ENCODE measurements around the gene ASB5.

Gene ASB5

DNA sequence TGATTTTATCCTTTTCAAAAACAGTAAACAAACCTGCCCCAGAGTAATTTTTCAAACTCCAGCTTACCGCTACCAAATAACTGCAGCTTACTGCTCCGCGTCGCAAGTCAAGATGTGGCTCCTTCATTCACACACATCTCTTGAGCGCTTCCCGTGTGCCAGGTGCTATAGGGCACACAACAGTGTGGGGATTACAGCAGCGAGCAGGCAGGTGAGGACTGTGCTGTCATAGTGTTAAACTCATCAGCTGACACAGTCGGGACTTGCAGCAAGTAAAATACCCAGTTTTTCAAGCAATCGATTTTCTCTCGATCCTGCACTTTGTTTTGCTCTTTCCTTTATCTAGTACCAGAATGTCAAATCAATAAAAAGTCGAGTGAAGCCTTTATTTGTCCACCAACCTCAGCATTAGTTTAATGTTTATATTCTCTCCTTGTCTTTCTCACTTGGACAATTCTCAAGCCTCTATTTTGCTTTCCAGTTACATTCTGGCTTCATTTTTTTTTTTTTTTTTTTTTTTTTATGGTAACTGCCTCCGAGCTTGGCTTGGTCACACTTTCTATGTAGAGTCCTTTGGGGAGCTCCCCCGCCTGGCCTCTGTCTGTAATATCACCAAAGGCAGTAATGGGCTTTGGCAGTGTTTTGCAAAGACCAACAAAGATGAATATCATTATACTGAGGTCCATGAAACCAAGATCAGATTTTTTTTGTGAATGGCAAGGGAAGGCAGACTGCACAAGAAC is 8.3 kb upstream of the ASB5 start:
- peak in 1 of 2 donors; percentile 2 for DNase-seq (ENCODE audit: low read depth in 2 of 2)

DNA sequence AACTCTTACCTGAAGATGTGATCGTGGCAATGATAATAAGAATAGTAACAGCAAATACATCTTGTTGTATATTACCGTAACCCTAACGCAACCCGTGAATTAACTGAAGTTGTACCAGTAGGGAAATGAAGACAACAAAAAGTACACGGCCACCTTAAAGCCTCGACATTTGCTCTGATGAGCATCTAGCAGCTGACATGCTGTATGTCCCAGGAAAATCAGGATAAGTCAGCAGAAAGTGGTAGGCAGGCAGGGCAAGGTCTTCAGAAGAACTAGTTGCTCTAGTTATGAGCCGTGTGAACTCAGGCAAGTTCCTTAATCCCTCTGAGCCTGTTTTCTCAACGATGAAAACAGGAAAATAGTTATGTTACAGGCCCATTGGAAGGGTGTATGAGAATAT is 7.7 kb upstream of the ASB5 start:
- DNase-seq (ENCODE audit: low read depth in 2 of 2) = no peak

DNA sequence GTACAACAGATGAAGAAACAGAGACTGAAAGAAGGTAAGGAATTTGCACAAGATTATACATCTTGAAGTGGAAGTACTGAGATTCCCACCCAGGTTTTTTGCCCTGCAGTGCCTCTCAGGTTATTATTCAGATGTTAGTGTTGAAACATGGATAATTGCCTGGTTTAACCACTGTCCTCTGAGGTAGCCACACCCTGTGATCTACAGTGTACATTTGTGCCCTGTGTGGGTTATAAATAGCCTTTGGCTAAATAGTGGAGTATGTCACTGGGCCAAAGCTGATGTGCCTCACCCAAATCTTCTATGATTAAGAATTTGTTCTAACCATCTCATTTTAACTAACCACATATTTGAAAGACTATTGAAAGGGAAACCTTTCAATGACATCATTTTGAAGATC is 5.4 kb upstream of the ASB5 start:
- no peak for DNase-seq (ENCODE audit: low read depth in 2 of 2)

DNA sequence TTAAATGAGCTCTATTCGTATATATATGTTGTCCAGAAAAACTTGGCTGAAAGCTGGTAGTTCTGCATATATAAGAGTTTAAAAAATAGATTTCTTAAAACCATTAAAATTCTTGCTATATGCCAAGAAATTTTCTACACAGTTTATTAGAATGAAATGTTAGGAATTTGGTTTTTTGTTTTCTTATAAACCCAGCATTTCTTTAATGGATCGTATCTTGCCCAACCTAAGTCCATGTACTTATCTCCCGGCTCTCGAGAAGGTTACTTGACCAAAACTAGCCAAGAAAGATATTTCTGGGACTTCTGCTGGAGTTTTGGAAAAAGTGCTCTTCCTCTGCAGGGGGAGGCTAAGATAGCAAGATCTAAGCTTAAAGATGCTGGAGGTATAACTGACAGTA is 4.7 kb upstream of the ASB5 start:
- no peak for DNase-seq (ENCODE audit: low read depth in 2 of 2)

DNA sequence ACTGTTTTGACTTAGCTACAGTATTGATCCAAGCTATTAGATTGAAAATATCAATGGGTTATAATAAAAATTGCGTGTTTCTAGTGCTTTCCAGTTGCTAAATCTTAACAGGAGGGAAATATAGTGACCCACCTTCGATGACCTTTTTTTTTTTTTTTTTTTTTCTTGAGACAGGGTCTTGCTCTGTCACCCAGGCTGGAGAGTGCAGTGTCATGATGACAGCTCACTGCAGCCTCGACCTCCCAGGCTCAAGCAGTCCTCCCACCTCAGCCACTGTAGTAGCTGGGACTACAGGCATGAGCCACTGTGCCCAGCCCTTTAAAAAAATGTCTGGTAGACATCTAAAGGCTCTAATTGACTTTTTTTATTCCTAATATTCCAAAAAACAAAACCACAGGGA is 3.8 kb upstream of the ASB5 start:
- no peak for DNase-seq (ENCODE audit: low read depth in 2 of 2)

DNA sequence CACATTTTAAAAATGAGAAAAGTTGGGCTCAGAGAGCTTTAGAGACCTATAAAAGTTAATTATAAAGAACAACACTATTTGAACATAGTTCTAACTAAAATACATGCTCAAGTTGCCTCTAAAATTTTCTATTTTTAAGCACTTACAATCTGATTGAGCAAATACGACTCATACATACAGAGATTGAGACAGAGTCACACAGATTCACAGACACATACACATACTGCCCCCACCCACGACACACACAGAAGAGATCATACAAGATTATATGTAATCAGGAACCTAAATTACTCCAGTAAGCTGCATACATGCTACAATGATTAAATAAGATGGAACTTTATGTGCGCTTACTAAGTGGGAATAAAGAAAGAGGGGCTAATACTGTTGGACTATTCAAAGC is 2.7 kb upstream of the ASB5 start:
- no peak for DNase-seq (ENCODE audit: low read depth in 2 of 2)

DNA sequence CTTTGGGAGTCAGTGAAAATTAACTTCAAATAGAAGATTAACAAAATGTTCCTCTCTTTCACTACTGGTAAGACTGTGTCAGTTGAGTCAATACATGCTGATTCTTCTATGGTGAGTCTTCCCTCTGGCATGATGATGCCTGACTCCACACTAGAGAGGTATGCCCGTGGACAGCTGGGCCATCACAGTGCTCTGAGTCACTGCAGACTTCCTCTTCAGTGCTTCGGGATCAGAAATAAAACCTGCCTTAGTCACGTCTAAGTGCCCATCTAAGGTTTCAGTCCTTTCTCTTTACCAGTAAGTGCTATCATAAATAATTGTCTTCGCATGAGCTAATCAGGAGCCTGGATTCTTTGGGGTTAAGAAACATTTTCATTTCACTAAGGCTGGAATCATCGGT is 1.6 kb upstream of the ASB5 start:
- no peak for DNase-seq (ENCODE audit: low read depth in 2 of 2)

DNA sequence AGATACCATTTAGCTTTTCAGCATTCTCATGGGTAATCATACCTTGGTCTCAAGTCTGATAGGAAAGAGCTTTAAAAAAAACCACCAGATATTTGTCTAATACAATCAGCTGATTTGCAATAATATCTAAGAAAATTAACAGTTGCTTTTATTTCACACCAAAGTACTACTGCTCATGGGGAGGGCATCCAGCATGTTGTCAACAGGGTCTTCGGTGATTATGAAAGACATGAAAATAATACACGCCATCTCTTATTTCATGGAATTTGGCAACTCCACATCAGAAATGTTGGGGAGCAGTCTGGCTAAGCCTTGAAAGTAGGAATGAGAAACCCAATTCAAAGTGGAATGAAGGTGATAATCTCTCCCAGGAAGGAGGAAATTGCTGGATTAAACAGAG is 3.0 kb downstream of the ASB5 start:
- no peak for DNase-seq (ENCODE audit: low read depth in 2 of 2)

DNA sequence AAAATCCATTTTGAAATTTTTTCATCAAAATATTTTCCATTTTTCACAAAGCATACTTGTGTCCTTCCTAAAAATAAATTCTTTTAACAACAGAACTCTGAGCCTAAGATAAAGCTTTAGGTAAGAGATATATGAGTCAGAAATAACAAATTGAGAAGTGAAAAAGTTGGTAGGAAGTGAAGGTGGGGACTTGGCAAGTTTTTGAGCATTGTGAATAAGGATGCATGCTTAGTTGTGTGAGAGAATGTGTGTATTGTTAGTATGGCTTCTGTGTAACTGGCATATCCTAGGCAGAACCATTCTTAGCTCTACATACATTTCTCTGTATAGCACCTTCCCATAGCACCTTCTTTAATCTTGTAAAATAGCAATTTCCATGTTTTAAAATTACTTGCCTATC is 6.8 kb downstream of the ASB5 start:
- no peak for DNase-seq (ENCODE audit: low read depth in 2 of 2)

DNA sequence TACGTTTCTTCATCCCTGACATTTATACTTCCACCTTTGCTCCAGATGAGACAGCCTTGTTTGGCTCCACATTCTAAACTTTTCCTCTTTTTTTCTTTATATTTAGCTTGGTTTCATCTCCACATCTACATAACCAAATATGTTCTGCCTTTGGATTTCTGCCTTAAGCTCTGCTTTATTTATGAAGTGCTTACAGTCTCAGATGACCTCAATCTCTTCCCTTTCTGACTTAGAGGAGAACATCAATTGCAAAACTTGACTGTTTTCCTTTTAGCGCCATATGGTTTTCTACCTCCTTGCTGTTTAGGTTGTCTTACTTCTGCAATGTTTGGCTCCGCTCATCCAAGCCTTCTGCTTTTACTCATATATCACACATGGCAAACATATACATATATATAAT is 7.5 kb downstream of the ASB5 start:
- DNase-seq (ENCODE audit: low read depth in 2 of 2) = no peak

DNA sequence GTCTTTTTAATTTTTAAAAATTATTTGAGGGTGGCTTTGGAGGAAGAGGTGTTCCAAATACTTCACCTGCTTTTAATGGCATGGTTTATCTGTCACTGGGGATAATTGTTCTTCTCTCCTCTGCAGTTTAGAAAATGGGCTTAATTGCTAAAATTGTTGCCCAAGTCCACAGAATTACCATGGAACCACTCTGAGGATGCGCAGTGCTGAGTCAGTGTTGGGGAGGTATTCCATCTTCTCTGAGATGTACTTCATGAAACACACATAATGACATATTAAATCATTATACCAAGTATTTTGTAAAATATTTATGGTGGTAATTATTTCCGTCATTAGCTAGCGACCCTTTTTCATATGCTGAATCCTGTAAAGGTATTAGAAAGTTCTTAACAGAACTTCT is 8.0 kb downstream of the ASB5 start:
- no peak for DNase-seq (ENCODE audit: low read depth in 2 of 2)

DNA sequence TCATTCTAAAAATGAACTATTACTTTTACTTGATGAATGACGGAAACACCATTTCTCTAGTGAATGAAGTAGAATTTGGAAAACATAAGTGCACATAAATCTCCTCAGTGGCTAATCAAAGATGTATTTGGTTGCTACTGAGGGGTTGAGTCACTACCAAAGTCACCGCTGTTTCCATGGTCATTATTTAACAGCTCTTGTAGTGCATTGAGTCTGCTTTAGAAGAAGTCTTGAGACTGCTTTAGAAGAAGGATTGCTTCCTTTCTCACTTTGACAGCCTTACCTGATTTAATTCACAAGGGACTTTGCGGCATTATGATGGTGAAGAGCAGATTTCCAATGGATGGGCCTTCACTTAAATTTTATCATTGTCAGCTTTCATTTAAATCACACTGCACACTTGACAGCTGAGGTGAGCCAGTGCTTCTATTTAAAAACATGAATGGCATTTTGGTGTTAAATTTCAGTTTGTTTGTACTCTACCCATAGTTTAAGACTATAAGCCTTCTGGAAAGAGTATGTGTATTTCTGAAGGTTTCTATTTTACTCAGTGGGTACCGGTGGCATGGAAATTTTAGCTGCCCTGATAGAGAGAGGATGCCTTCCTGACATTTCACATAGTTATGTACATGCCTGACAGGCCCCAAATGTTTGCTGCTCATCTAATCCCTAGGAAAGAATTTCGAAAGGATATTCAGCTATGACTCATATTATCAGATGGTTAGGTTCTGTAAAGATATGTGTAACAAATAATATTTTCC is 9.5 kb downstream of the ASB5 start:
- DNase-seq (ENCODE audit: low read depth in 2 of 2) = no peak

DNA sequence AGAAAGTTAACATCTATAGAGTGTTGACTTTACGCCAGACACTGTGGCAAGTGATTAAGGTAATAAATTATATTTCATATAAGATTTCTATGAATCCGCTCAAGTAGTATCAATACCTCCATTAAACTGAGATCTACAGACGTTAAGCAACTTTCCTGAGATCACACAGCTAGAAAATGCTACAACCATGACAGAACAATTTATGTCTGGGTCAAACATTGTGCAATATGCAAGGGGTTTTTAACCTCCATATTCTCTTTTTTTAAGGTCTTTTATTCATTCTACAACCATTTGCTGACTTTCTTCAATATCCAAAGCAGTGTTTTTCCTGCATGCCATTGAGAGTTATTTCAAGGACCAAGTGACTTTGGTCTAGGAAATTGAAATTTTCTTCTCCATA is 10.9 kb downstream of the ASB5 start:
- no peak for DNase-seq (ENCODE audit: low read depth in 2 of 2)

DNA sequence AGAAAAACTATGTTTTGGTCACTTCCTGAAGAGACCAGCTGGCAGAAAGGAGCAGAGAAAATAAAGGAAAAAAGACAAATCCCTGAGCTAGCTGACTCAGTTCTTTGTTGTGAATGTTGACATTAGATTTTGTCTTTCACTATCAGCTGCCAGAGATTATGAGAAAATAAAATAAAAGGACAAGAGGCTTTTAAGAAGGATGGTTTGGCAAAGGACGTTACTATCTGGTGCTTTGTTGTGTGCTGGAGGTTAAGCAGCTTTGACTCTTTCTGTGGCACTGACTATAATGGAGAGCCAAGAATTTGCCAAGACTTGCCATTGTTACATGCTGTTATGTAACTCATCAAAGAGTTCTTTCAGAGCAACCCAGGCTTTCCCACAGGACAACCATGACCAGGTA is 12.1 kb downstream of the ASB5 start:
- DNase-seq (ENCODE audit: low read depth in 2 of 2) = no peak

DNA sequence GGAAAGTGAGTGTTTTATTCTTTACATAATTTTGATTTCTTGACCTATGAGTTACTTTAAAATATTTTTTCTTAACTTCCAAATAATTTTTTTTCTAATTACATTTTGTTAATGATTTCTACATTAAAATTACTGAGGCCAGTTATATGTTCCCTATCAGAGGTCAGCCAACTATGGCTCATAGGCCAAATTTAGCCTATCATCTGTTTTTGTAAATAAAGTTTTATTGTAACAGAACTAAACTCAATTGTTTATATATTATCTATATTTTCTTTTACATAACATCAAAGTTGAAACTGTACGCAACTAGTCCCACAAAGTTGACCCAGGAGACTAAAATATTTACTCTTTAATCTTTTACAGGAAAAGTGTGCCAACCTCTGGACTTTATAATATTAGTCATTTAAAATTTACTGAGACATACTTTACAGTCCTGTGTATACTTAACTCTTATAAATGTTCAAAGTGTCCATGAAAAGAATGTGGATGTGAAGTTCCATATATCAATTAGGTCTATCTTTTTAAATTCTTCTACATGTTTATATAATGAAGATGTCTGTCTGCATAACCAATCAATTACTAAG is 26.2 kb downstream of the ASB5 start:
- no peak for DNase-seq (ENCODE audit: low read depth in 2 of 2)

DNA sequence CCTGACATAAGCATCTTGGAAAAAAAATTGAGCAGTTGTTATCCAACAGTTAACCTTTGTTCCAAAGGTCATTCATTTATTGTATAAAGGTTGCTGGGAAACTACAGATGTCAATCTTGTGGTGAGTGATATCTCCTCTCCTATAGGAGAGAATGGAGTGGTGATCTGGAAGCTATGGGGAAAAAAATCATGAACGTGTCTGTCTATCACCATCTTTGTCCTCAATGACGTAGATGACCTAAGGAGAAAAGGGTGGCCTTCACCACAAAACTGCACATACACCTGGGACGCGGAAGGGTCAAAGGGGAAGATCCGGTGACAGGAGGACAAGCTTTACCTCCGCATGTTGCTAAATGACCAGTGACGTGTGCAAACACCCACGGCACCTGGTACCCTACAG is 27.3 kb downstream of the ASB5 start:
- no peak for DNase-seq (ENCODE audit: low read depth in 2 of 2)

DNA sequence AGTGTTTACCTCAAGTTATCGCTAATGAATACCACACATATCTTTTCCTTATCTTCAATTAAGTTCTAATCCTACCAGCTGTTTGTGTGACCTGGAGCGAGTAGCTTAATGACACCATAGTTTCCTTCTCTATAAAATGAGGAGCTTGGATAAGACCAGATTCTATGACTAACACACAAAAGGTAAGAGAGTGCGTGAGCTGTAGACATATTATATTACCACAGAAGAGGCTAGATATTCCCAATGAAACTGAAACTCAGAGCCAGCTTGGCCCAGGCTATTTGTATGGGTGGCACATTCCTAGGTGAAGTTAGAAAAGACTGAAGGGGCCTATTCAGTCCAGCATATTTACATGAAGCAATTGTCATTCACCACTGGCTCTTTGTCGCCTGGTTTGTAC is 30.2 kb downstream of the ASB5 start:
- no peak for DNase-seq (ENCODE audit: low read depth in 2 of 2)

DNA sequence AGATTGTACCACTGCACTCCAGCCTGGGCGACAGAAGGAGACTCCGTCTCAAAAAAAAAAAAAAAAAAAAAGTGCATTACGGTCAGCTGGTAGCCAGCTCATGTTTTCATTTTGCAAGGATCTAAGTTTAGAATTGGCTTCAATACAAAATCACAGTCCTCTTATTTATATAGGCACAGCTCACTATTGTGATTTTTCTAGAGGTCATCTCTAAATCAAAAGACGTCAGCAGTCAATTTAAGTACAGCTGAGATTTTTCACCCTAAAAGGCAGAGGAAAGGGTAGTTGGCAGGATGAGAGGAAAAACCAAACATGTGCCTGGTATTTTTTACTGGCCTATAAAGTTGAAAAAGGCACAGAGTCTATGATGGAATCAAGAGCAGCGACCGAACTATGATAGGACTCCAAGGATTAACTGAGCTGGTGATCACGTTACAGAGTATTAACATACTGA is 30.8 kb downstream of the ASB5 start:
- DNase-seq (ENCODE audit: low read depth in 2 of 2) = no peak

DNA sequence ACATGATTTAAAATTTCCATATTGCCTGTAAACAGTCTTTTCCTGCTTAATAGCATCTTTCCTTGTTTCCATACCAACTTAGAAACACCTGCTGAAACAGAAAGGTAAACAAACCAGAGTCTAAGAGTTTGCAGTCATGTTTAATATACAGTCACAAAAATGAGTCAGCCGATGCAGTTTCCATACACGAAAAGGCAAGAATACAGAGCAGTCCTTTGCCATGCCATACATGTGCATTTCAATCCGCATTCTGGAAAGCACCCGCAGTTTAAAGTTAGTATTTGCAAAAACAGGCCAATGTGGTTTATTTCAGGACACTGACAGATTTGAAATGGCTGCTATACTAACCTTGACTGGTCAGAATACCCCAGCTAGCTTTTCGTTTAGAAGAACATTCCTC is 32.1 kb downstream of the ASB5 start:
- DNase-seq (ENCODE audit: low read depth in 2 of 2) = no peak

DNA sequence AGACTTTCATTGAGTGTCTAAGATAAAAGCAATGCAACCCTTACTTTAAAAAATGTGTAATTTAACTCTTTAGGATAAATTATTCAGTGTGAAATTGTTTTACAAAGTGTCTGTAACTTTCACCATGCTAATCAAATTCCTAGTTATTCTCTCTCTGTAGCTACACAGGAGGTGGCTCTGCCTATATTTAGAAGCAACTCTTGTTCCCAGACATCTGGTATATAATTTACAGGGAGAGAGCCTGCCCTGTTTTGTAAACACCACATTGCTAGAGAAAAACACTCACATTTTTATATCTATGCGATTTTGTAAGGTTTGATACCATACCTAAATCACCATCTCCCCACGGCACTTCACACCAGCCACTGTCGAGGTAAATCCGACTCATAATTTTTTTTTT is 38.2 kb downstream of the ASB5 start:
- DNase-seq (ENCODE audit: low read depth in 2 of 2) = no peak

DNA sequence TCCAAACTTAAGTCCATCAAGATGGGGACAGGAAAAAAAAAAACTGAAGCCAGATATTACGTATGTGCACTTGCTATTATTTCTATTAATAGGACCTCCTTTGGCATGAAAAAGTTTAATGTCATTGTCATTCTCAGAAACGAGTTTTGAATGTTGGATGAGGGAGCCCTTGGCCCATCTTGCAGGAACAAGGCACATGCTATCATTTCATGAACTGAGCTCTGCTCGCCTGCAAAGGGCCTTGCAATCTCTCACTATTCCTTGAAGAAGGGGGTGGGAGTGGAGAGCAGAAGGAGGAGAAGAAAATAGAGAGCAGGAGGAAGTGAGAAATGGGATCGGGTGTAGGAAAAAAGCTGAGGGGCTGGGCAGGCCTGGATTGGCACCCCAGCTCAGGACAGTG is 39.4 kb downstream of the ASB5 start:
- DNase-seq (ENCODE audit: low read depth in 2 of 2) = no peak

DNA sequence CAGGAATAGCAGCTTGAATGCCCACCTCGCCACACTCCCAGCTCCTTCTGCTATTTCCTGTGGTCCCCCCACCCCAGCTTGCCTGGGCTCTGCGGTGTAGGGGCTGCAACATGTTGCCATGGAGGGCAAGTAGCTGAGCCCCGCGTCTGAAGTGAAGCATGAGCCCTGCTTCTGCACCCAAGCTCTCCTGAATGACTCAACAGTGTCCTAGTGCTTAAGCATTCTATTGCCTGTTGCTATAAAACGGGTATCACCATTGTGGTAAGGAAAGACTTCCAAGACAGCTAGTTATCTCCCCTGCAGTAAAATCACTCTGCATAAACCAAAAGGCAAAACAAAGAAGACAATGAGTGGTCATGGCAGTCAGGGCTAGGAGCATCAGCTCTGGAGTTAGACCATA is 42.3 kb downstream of the ASB5 start:
- no peak for DNase-seq (ENCODE audit: low read depth in 2 of 2)

DNA sequence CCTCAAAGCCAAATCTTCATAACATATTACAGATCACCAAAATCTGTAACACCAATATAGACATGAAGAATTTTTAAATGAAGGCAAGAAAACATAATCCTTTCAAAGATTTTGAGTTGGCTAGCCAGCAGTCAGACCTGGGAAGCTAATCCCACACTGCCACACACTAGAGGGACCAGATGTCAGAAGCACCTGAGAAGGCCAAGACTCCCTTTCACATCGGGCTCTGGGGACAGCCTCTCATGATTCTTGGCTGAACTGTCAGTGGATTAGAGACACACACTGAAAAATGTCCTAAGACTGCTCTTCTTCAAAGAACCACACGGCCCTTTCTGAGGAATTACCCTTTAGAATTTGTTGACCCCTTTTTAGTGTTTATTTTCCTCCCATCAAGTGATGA is 45.5 kb downstream of the ASB5 start:
- DNase-seq (ENCODE audit: low read depth in 2 of 2) = no peak
